HEK293 (cell line): ENCODE data around the gene AKR7A3.
"Not testable (repeated sequence)": the region's sequence is repeated elsewhere in the genome, so short reads cannot be mapped to it uniquely, and the experiment has no call there.

Experiments
- CTCF ChIA-PET: fragments of 350-600 bp; formaldehyde crosslinking; extraction: SDS; loops from one replicate; lab custom pipeline; 2021; ENCODE audit warnings: antibody characterized with exemption; lab: Yijun Ruan, JAX
- POLR2A ChIA-PET: fragments of 300-600 bp; formaldehyde crosslinking; extraction: SDS; loops from one replicate; lab custom pipeline; 2020; ENCODE audit warnings: antibody characterized with exemption, inconsistent platforms; lab: Yijun Ruan, JAX
- H3K27ac ChIP-seq: fragments of 200-500 bp; sonication (Bioruptor generic); 2 replicates; pipeline ENCODE4 v1.5.1; 2014; ENCODE audit warnings: low read depth, low read length, control low read depth, inconsistent platforms; ENCODE audit errors: extremely low read depth
- H3K36me3 ChIP-seq, 2 experiments: fragments of 200-500 bp in 1 of 2; sonication (Bioruptor generic) in 1 of 2; 1 replicate in 1 of 2; 2 replicates in 1 of 2; pipeline ENCODE4 v1.5.1; 2014 to 2017; ENCODE audit warnings: inconsistent platforms in 2 of 2, low read length in 2 of 2; ENCODE audit not compliant: control insufficient read depth in 2 of 2, insufficient read depth in 1 of 2
- H3K4me1 ChIP-seq: fragments of 200-500 bp; sonication (Bioruptor generic); 2 replicates; pipeline ENCODE4 v1.5.1; 2014; ENCODE audit warnings: mild to moderate bottlenecking, low read length, inconsistent platforms; ENCODE audit not compliant: control insufficient read depth, insufficient read depth
- H3K4me3 ChIP-seq: 2 replicates; pipeline ENCODE4 v1.5.1; 2011; ENCODE audit warnings: low read depth, mild to moderate bottlenecking, control low read depth, low read length, moderate library complexity
- H3K9me3 ChIP-seq: fragments of 200-500 bp; sonication (Bioruptor generic); 2 replicates; pipeline ENCODE4 v1.5.1; 2014; ENCODE audit warnings: low read depth, low read length, inconsistent platforms; ENCODE audit not compliant: control insufficient read depth, insufficient read depth
- EGR2 ChIP-seq: fragments of 450-650 bp; formaldehyde crosslinking; IDR thresholded peaks from 2 replicates; pipeline ENCODE4 v1.5.1; 2016; ENCODE audit warnings: low read depth, missing biosample characterization, missing genetic modification characterization
- GLIS2 ChIP-seq: fragments of 450-650 bp; formaldehyde crosslinking; IDR thresholded peaks from 2 replicates; pipeline ENCODE4 v1.5.1; 2016; ENCODE audit warnings: missing biosample characterization, missing genetic modification characterization
- IKZF3 ChIP-seq: fragments of 450-650 bp; IDR thresholded peaks from 2 replicates; pipeline ENCODE4 v1.5.0; 2018; ENCODE audit warnings: missing biosample characterization, mild to moderate bottlenecking, missing genetic modification characterization, moderate library complexity
- SETDB1 ChIP-seq: IDR thresholded peaks from one replicate; pipeline ENCODE4 v1.6.1; 2017; ENCODE audit warnings: mild to moderate bottlenecking, low read length, moderate library complexity, mixed read lengths; ENCODE audit not compliant: insufficient read length
- SP7 ChIP-seq: fragments of 450-650 bp; formaldehyde crosslinking; IDR thresholded peaks from 2 replicates; pipeline ENCODE4 v1.5.1; 2016; ENCODE audit warnings: missing biosample characterization, missing genetic modification characterization
- WT1 ChIP-seq: fragments of 450-650 bp; formaldehyde crosslinking; IDR thresholded peaks from 2 replicates; pipeline ENCODE4 v1.5.1; 2016; ENCODE audit warnings: missing biosample characterization, missing genetic modification characterization
- ZNF266 ChIP-seq: fragments of 450-650 bp; formaldehyde crosslinking; IDR thresholded peaks from 2 replicates; pipeline ENCODE4 v1.5.1; 2016; ENCODE audit warnings: missing biosample characterization, missing genetic modification characterization, low read depth
- ZNF324 ChIP-seq: fragments of 450-650 bp; formaldehyde crosslinking; IDR thresholded peaks from 2 replicates; pipeline ENCODE4 v1.5.1; 2016; ENCODE audit warnings: missing biosample characterization, missing genetic modification characterization
- ZNF366 ChIP-seq: fragments of 450-650 bp; formaldehyde crosslinking; conservative IDR thresholded peaks from 2 replicates; pipeline ENCODE4 v1.5.1; 2016; ENCODE audit warnings: missing biosample characterization, missing genetic modification characterization
- ZNF510 ChIP-seq: fragments of 450-650 bp; formaldehyde crosslinking; IDR thresholded peaks from 2 replicates; pipeline ENCODE4 v1.5.1; 2018; ENCODE audit warnings: mild to moderate bottlenecking, missing genetic modification characterization, missing biosample characterization; ENCODE audit not compliant: insufficient replicate concordance
- ZNF514 ChIP-seq: fragments of 450-650 bp; formaldehyde crosslinking; IDR thresholded peaks from 2 replicates; pipeline ENCODE4 v1.5.1; 2016; ENCODE audit warnings: missing biosample characterization, missing genetic modification characterization
- ZNF529 ChIP-seq: fragments of 450-650 bp; formaldehyde crosslinking; IDR thresholded peaks from 2 replicates; pipeline ENCODE4 v1.5.1; 2017; ENCODE audit warnings: missing genetic modification characterization, missing biosample characterization; ENCODE audit not compliant: insufficient replicate concordance
- ZNF660 ChIP-seq: fragments of 450-650 bp; IDR thresholded peaks from 2 replicates; pipeline ENCODE4 v1.5.1; 2018; ENCODE audit warnings: missing biosample characterization, mild to moderate bottlenecking, missing genetic modification characterization
- ZNF792 ChIP-seq: fragments of 450-650 bp; formaldehyde crosslinking; IDR thresholded peaks from 2 replicates; pipeline ENCODE4 v1.5.1; 2016; ENCODE audit warnings: missing biosample characterization, missing genetic modification characterization
- TF ChIP-seq, protein P1 (sequence below): fragments of 450-650 bp; formaldehyde crosslinking; IDR thresholded peaks from 2 replicates; pipeline ENCODE4 v1.5.1; 2016; ENCODE audit warnings: missing biosample characterization, missing genetic modification characterization
- TF ChIP-seq, protein P2 (sequence below): fragments of 450-650 bp; formaldehyde crosslinking; IDR thresholded peaks from 2 replicates; pipeline ENCODE4 v1.5.1; 2016; ENCODE audit warnings: missing biosample characterization, missing genetic modification characterization
- TF ChIP-seq, protein P3 (sequence below): fragments of 450-650 bp; formaldehyde crosslinking; IDR thresholded peaks from 2 replicates; pipeline ENCODE4 v1.5.1; 2017; ENCODE audit warnings: missing biosample characterization, missing genetic modification characterization

Gene AKR7A3

DNA sequence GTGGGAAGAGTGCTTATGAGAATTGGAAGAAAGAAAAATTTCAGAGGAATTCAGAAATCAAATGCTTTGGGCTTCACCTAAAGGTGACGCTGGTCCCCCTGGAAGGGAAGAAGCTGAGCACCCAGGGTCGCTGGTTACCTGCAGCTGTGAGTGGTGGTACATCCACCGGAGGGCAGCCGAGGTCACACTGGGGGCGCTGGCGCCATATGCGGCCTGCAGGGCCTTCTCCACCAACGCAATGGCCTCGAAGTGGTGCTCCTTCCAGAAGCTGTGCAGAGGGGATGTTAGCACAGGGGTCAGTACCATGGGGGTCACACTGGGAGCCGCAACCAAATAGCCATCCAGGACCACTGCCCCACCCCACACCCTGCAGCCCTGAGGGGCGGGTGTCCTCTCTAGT lies 17.3 kb upstream of the AKR7A3 start:
- Histone ChIP-seq H3K36me3 (peaks cover 7 to 82% of the 10 kb centered on the region in 2 experiments; a peak in 2 of 3 replicates), H3K27ac (no peak overlapping the region), H3K9me3 (no peaks in the 10 kb centered on the region), H3K4me3 (no peak overlapping the region), H3K4me1 (peaks cover 2% of the 10 kb centered on the region; the same call in 1 of the 2 replicates)
- ChIA-PET CTCF (interaction anchor here (0.6 to 1.2 kb wide), 2 partner anchors 276 to 350 kb away, joined by 3 to 4 read pairs; no protein-coding TSS in a partner anchor), POLR2A (no interaction called here)
- no peak for TF ChIP-seq ZNF529 (tag by site-specific recombination)
- no peak for TF ChIP-seq WT1 (tag by site-specific recombination)
- no peak for TF ChIP-seq ZNF660 (tag by site-specific recombination)
- no peak for TF ChIP-seq ZNF266 (tag by site-specific recombination)
- TF ChIP-seq ZNF366, result no peak
- TF ChIP-seq, protein P1, sequence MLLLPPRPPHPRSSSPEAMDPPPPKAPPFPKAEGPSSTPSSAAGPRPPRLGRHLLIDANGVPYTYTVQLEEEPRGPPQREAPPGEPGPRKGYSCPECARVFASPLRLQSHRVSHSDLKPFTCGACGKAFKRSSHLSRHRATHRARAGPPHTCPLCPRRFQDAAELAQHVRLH (tag by site-specific recombination), result no peak
- TF ChIP-seq GLIS2 (tag by site-specific recombination), result no peak

DNA sequence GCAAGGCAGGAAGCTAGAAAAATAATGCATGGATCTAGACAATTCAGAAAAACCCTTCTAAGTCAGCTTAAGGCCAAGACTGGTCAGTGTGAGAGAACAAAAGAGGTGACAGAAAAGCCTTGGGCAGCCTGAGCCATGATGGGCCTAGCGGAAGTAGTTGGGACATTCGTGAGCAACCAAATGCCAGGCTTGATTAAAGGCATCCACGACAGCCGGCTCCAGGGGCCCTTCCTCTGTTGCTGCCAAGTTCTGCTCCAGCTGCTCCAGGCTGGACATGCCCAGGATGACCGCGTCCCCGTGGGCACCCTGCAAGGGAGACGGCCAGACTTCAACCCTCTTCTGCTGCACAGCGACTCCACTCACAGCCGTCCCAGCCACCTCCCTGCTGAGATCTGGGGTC lies 15.5 kb upstream of the AKR7A3 start:
- H3K4me1 ChIP-seq, POLR2A ChIA-PET, H3K4me3 ChIP-seq, H3K9me3 ChIP-seq, H3K27ac ChIP-seq: not testable (repeated sequence)
- CTCF ChIA-PET, result interaction anchor here (0.7 kb wide), 1 partner anchor 99 kb away, joined by 5 read pairs; no protein-coding TSS in a partner anchor
- peaks cover 7 to 86% of the 10 kb centered on the region in 2 experiments; a peak in 2 of 3 replicates for H3K36me3 ChIP-seq

DNA sequence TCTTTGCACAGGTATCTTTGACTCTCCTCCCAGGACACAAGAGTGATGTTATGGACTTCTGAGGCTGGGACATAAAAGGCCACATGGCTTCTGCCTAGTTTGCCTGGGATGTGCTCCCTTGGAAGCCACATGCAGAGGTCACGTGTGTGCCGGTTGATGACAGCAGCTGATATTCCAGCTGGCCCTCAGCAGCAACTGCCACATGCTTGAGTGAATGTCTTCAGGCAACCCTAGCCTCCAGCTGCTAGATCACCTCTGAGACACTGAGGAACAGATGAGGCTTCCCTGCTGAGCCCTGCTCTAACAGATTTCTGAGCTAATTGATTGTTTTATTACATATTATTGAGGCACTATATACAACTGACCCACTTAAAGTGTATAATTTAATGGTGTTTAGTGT lies 11.6 kb upstream of the AKR7A3 start:
- Histone ChIP-seq H3K27ac (no peak overlapping the region), H3K36me3 (peaks cover 6 to 57% of the 10 kb centered on the region in 2 experiments; a peak in 2 of 3 replicates), H3K9me3 (no peaks in the 10 kb centered on the region), H3K4me1 (no peaks in the 10 kb centered on the region), H3K4me3 (no peak overlapping the region)
- ChIA-PET POLR2A (interaction anchor here (1.5 kb wide), 1 partner anchor 11 kb away, joined by 5 read pairs; the partner anchor contains the start of genes AKR7A2 and SLC66A1), CTCF (no interaction called here)
- TF ChIP-seq SETDB1 (no peak), EGR2 (tag by site-specific recombination) (no peak), ZNF324 (no peak), SP7 (tag by site-specific recombination) (no peak), ZNF792 (tag by site-specific recombination) (no peak), ZNF514 (tag by site-specific recombination) (no peak), ZNF510 (tag by site-specific recombination) (no peak), IKZF3 (tag by site-specific recombination) (no peak)
- TF ChIP-seq, protein P2, sequence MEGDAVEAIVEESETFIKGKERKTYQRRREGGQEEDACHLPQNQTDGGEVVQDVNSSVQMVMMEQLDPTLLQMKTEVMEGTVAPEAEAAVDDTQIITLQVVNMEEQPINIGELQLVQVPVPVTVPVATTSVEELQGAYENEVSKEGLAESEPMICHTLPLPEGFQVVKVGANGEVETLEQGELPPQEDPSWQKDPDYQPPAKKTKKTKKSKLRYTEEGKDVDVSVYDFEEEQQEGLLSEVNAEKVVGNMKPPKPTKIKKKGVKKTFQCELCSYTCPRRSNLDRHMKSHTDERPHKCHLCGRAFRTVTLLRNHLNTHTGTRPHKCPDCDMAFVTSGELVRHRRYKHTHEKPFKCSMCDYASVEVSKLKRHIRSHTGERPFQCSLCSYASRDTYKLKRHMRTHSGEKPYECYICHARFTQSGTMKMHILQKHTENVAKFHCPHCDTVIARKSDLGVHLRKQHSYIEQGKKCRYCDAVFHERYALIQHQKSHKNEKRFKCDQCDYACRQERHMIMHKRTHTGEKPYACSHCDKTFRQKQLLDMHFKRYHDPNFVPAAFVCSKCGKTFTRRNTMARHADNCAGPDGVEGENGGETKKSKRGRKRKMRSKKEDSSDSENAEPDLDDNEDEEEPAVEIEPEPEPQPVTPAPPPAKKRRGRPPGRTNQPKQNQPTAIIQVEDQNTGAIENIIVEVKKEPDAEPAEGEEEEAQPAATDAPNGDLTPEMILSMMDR (tag by site-specific recombination), result no peak
- TF ChIP-seq, protein P3, sequence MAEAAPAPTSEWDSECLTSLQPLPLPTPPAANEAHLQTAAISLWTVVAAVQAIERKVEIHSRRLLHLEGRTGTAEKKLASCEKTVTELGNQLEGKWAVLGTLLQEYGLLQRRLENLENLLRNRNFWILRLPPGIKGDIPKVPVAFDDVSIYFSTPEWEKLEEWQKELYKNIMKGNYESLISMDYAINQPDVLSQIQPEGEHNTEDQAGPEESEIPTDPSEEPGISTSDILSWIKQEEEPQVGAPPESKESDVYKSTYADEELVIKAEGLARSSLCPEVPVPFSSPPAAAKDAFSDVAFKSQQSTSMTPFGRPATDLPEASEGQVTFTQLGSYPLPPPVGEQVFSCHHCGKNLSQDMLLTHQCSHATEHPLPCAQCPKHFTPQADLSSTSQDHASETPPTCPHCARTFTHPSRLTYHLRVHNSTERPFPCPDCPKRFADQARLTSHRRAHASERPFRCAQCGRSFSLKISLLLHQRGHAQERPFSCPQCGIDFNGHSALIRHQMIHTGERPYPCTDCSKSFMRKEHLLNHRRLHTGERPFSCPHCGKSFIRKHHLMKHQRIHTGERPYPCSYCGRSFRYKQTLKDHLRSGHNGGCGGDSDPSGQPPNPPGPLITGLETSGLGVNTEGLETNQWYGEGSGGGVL (tag by site-specific recombination), result no peak
